Renal cortical epithelial cell (primary cell): ENCODE results near the gene BRF1. TPM values are rescaled to one million over a fixed set of nuclear protein-coding genes. Genes with fewer than 3 reads are reported as not detected.

ENCODE experiments used
- DNase-seq: peaks from one replicate; pipeline ENCODE4 v3.0.0-alpha.2; 2011; ENCODE audit warnings: low read depth
- total RNA-seq: library from RNA; depleted of rRNA; stranded (reverse); fragments of >200 nt; gene quantifications from 2 replicates; pipeline ENCODE4 v1.2.3, GENCODE V29; 2014

The BRF1 gene
- total RNA-seq, 1 donor from 2014 or later, result 47.9 TPM

GRCh38 chr14:105173901-105174894 is 126.6 kb downstream of the BRF1 start:
- DNase-seq, result no peak

DNA sequence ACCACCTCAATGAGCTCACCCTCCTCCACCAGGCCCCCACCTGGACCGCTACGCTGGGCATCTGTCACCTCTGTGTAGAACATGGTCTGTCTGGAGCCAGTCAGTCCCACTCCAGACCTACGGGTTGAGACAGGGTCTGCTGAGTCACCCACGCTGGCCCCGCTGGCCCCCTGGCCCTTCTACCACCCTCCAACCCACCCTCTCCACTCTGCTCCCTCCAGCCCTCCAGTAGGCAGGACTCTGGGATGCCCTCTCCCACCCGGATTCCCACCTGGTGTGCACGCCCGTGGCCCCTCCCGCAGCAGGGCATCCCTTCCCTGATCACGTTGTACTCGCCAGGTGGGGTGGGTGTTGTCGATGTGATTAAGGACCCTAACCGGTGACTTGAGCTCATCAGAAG is 127.7 kb downstream of the BRF1 start:
- DNase-seq, result no peak

GRCh38 chr14:105172476-105172875 is 128.3 kb downstream of the BRF1 start:
- no peak for DNase-seq

GRCh38 chr14:105171004-105171673 is 129.7 kb downstream of the BRF1 start:
- DNase-seq, result no peak

DNA sequence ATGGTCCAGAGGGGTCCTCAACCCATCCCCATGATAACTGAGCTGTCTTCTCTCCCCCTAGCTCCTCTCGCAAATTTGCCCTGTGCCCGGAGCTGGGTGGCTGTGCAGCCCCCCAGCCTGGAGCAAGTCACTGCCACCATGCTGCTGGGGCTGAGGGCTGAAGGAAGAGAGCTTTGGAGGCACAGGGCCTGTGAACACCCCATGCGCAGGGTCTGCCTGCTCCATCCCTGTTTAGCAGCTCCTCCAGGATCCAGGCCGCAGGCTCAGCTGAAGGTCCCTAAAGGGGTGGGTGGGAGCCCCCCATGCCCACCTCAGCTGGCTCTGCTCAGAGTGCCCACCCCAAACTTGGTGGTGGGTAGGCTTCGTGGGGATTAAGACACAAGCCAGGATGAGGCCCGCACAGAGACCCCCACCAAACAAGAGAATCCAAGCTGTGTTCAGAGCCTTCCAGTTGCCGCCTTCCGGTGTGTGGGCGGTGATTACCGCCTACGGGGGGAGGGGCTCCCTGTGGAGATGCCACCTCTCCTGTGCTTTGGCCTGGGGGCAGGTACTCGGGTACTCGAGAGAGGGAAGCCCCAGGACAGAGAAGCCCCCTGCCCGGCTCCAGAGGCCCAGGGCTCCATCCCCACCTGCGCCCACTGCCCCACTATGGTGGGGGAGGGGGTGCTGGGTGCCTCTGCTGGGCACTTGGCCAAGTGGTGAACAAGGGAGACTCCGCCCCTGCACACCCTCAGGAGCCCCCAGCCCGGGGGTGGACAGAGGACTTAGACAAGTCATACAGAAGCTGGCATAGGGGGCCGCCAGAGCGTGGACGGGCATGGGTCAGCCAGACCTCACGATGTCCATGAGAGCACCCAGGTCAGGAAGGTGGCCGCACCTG is 130.8 kb downstream of the BRF1 start:
- no peak for DNase-seq

DNA sequence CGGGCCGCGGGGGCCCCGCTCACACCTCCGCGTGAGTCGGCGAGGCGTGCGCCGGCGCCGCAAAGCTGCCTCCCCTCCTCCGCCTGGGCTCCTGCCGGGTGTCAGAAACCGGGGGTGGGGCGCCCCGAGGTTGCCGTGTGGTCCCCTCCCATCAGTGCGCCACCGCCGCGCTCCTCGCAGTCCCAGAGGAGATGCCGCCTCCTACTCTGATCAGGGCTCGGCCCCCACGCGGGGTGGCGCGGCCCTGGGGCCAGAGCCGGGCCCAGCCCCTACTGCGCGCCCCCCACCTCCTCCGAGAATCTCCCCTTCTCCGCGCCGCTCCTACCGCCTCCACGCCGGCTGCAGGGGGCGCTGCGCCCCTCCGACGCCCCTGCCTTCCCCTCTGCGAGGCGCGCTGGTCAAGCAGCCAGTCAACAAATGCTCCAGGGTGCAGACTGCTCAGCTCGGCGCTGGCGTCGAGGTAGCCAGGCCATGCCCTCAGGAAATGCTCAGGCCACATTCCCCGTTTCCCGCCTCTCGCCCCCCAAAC is 131.8 kb downstream of the BRF1 start:
- no peak for DNase-seq

- no peak for DNase-seq
Observed at GRCh38 chr14:105168496-105168978, 132.3 kb downstream of the BRF1 start, which contains the start of gene JAG2. JAG2 (minus strand) TSS chr14:105168776; CDS start chr14:105168420, 356 bp downstream.

GRCh38 chr14:105168093-105168420 is 132.7 kb downstream of the BRF1 start:
- DNase-seq, result no peak

GRCh38 chr14:105167303-105168092 is 133.3 kb downstream of the BRF1 start:
- no peak for DNase-seq

DNA sequence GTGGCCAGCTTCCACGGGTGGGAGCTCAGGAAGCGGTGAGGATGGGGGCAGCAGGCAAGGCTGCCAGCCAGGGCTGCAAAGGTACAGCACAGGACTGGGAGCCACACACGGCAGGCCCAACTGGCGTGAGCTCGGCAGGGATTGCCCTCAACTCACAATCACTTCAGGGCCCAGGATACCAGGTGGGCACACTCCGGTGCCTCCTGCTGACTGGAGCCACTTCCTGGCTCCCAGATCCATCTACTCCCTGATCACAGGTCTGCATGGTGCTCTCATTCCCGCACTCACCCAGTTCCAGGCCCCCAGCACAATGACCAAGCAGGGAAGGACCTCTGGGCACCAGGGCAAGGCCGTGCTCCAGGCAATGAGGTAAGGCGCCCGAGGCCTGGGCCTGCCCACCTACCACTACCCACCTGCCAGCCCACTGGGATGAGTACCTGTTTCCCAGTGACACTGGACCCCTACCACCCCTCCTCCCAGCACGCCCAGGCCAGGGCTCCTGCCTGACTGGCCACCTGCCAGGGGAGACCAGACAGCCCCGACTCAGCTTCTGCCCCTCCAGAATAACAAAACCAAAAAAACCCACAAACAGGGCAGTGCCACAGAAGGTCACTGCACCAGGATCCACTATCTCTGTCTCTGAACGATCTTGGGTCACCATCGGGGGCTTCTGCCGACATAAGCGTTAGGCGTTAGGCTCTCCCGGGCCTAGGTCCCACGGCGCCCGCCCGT is 134.1 kb downstream of the BRF1 start:
- DNase-seq, result no peak

GRCh38 chr14:105165761-105166485 is 134.9 kb downstream of the BRF1 start:
- DNase-seq, result no peak

- DNase-seq, result no peak
Observed at GRCh38 chr14:105165134-105165704, 135.6 kb downstream of the BRF1 start.

DNA sequence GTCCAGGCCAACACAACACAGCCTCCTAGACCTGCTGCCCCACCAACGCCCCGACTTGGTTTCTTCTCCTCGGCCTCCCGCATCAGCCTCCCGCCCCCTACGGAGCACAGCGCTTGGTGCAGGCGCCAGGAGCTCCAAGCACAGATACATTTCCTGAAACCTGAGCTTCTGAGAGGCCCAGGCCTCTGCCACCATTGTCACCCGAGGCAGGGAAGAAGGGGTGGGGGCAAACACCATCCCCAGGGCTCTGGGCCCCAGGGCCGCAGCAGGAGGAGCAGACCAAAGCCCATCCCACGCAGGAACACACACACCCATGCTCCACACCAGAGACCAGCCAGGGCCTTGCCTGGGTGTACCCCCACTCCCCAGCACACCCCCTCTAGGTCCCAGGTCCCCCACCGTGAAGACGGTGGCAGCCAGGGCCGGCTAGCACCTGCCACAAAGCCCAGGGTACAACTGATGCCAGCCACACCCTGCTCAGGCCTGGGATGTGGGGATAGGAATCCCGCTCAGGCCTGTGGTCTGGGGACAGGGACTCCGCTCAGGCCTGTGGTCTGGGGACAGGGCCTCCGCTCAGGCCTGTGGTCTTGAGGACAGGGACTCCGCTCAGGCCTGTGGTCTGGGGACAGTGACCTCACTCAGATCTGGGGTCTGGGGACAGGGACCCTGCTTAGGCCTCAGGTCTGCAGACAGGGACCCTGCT is 137.6 kb downstream of the BRF1 start:
- no peak for DNase-seq

DNA sequence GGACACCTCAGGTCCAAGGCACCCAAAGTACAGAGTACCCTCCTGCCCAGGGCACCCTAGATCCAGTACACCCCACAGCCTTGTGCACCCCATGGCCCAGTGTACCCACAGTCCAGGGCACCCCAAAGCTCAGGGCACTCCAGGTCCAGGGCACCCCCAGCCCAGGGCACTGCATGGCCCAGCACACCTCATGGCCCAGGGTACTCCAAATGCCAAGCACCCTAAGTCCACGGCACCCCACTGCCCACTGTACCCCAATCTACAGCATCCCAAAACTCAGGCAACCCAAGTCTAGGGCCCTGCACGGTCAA is 138.2 kb downstream of the BRF1 start:
- DNase-seq, result no peak

GRCh38 chr14:105161964-105162668 is 138.7 kb downstream of the BRF1 start:
- DNase-seq, result peak; percentile 14

DNA sequence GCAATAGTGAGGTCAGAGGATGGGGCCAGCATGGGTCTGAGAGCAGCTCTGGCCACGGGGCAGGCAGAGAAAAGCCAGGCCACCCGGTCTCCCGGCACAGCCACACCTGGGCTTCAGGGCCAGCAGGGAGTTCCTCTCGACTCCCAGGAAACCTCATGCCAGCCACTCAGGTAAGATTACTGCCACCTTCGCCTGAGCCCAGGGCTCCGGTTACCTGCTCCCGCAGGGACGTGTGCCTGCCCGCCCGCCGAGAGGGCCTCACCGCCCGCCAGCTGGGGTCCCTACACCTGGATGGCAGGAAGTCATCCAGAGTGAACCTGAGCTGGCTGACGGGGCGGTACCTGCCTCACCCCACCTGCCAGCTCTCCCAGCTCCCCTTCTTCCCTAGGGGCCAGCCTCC is 139.5 kb downstream of the BRF1 start:
- no peak for DNase-seq

- DNase-seq, result no peak
Observed at GRCh38 chr14:105160776-105161175, 140.0 kb downstream of the BRF1 start.

- DNase-seq, result no peak
Observed at GRCh38 chr14:105159344-105159743, 141.5 kb downstream of the BRF1 start.
